ENCODE data around the gene UEVLD. TPM values are rescaled to one million over a fixed set of nuclear protein-coding genes. Genes with fewer than 3 reads are reported as not detected.

The UEVLD gene
- total and polyA plus RNA-seq, 2 donors (not counting 1 experiment from before 2014, with no cell fraction given) = 6.3 to 12.8 TPM

DNA sequence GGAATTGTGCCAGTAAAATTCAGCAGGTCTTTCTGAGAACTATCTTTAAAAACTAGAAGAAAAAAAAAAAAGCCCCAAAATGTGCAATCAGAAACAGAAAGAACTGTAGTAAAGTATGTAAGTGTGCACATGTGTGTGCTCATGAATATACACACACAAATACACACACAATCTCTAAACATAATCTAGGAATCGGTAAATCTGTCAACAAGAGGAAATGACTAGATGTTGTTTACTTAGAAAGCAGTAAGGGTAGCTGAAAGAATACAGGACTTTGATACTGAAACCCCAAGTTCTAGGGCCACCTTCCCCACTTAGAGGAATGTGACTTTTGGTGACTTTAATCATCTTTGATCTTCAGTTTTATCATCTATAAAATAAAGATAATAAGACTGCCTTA, 13.2 kb downstream of the UEVLD start:
- Histone ChIP-seq H3K36me3 (replicated peaks in 1 of 2; ENCODE audit: control extremely low read depth in 1 of 2, control insufficient read depth in 1 of 2, extremely low read depth in 1 of 2, insufficient read depth in 2 of 2, low read length in 1 of 2) (peaks cover 2 to 27% of the 10 kb centered on the region in 2 experiments), H3K4me1 (ENCODE audit: control insufficient read depth in 2 of 2, insufficient read depth in 2 of 2, low read length in 2 of 2) (no peaks in the 10 kb centered on the region), H3K4me2 (replicated peaks; ENCODE audit: low read depth, low read length, poor library complexity, severe bottlenecking) (no peak overlapping the region), H3K4me3 (ENCODE audit: control extremely low read depth in 1 of 5, extremely low read depth in 1 of 5, insufficient read depth in 1 of 5, low read depth in 2 of 5, low read length in 4 of 5) (no peak overlapping the region), H2AFZ (ENCODE audit: insufficient read depth, low read depth, low read length, poor library complexity, severe bottlenecking) (no peak overlapping the region), H3K9ac (ENCODE audit: low read length) (no peak overlapping the region), H3K79me2 (ENCODE audit: control insufficient read depth, insufficient read depth, low read length) (no peaks in the 10 kb centered on the region), H3K27me3 (replicated peaks in 1 of 4; ENCODE audit: control extremely low read depth in 1 of 4, control insufficient read depth in 3 of 4, insufficient read depth in 4 of 4, low read length in 3 of 4) (no peaks in the 10 kb centered on the region), H3K27ac (ENCODE audit: low read length in 2 of 2) (no peak overlapping the region), H4K20me1 (ENCODE audit: control insufficient read depth, insufficient read depth, low read length, poor library complexity, severe bottlenecking) (no peaks in the 10 kb centered on the region), H3K9me3 (ENCODE audit: control extremely low read depth in 1 of 3, control insufficient read depth in 2 of 3, insufficient read depth in 1 of 3, low read length in 2 of 3) (no peaks in the 10 kb centered on the region)
- ChIA-PET POLR2A (no interaction called here), CTCF (no interaction called here)
- no peak overlapping the region for H3K27ac Mint-ChIP-seq
- no CpG with 5 or more reads among the region's 1 CpG for WGBS (ENCODE audit: insufficient coverage)
- H3K9me3 Mint-ChIP-seq (ENCODE audit: insufficient read depth) = no peaks in the 10 kb centered on the region
- intact Hi-C loops (cut with micrococcal nuclease) = no loop called here
- H3K4me1 Mint-ChIP-seq = no peaks in the 10 kb centered on the region
- H3K27me3 Mint-ChIP-seq = no peaks in the 10 kb centered on the region
- ATAC-seq (ENCODE audit: low read depth) (no peak), DNase-seq (no peak)
- TF ChIP-seq, protein P1, sequence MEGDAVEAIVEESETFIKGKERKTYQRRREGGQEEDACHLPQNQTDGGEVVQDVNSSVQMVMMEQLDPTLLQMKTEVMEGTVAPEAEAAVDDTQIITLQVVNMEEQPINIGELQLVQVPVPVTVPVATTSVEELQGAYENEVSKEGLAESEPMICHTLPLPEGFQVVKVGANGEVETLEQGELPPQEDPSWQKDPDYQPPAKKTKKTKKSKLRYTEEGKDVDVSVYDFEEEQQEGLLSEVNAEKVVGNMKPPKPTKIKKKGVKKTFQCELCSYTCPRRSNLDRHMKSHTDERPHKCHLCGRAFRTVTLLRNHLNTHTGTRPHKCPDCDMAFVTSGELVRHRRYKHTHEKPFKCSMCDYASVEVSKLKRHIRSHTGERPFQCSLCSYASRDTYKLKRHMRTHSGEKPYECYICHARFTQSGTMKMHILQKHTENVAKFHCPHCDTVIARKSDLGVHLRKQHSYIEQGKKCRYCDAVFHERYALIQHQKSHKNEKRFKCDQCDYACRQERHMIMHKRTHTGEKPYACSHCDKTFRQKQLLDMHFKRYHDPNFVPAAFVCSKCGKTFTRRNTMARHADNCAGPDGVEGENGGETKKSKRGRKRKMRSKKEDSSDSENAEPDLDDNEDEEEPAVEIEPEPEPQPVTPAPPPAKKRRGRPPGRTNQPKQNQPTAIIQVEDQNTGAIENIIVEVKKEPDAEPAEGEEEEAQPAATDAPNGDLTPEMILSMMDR (IDR thresholded peaks at IDR 0.05) = no peak
- no peak for TF ChIP-seq EZH2 (IDR thresholded peaks at IDR 0.05; ENCODE audit: borderline replicate concordance, insufficient read depth, low read depth, low read length, poor library complexity, severe bottlenecking)
- no peak overlapping the region for H3K4me3 Mint-ChIP-seq

GRCh38 chr11:18567081-18567480, 21.5 kb downstream of the UEVLD start:
- H3K36me3 ChIP-seq (replicated peaks in 1 of 2; ENCODE audit: control extremely low read depth in 1 of 2, control insufficient read depth in 1 of 2, extremely low read depth in 1 of 2, insufficient read depth in 2 of 2, low read length in 1 of 2) = no peaks in the 10 kb centered on the region
- DNase-seq (no peak), ATAC-seq (ENCODE audit: low read depth) (no peak)
- Mint-ChIP-seq H3K27me3 (no peaks in the 10 kb centered on the region), H3K4me1 (no peaks in the 10 kb centered on the region), H3K4me3 (no peak overlapping the region), H3K27ac (no peak overlapping the region), H3K9me3 (ENCODE audit: insufficient read depth) (no peaks in the 10 kb centered on the region)
- H3K27ac ChIP-seq (ENCODE audit: low read length in 2 of 2) = no peak overlapping the region
- ChIA-PET POLR2A (no interaction called here), CTCF (no interaction called here)
- H3K4me1 ChIP-seq (ENCODE audit: control insufficient read depth in 2 of 2, insufficient read depth in 2 of 2, low read length in 2 of 2) = no peaks in the 10 kb centered on the region
- TF ChIP-seq EZH2 (IDR thresholded peaks at IDR 0.05; ENCODE audit: borderline replicate concordance, insufficient read depth, low read depth, low read length, poor library complexity, severe bottlenecking) = no peak
- TF ChIP-seq, protein P1 (IDR thresholded peaks at IDR 0.05) = no peak
- no peaks in the 10 kb centered on the region for H3K9me3 ChIP-seq (ENCODE audit: control extremely low read depth in 1 of 3, control insufficient read depth in 2 of 3, insufficient read depth in 1 of 3, low read length in 2 of 3)
- H3K79me2 ChIP-seq (ENCODE audit: control insufficient read depth, insufficient read depth, low read length) = no peaks in the 10 kb centered on the region
- no peak overlapping the region for H2AFZ ChIP-seq (ENCODE audit: insufficient read depth, low read depth, low read length, poor library complexity, severe bottlenecking)
- no peaks in the 10 kb centered on the region for H4K20me1 ChIP-seq (ENCODE audit: control insufficient read depth, insufficient read depth, low read length, poor library complexity, severe bottlenecking)
- intact Hi-C loops (cut with micrococcal nuclease) = no loop called here
- no CpG with 5 or more reads among the region's 3 CpGs for WGBS (ENCODE audit: insufficient coverage)
- H3K4me3 ChIP-seq (ENCODE audit: control extremely low read depth in 1 of 5, extremely low read depth in 1 of 5, insufficient read depth in 1 of 5, low read depth in 2 of 5, low read length in 4 of 5) = no peak overlapping the region
- H3K27me3 ChIP-seq (replicated peaks in 1 of 4; ENCODE audit: control extremely low read depth in 1 of 4, control insufficient read depth in 3 of 4, insufficient read depth in 4 of 4, low read length in 3 of 4) = no peaks in the 10 kb centered on the region
- H3K4me2 ChIP-seq (replicated peaks; ENCODE audit: low read depth, low read length, poor library complexity, severe bottlenecking) = no peak overlapping the region
- H3K9ac ChIP-seq (ENCODE audit: low read length) = no peak overlapping the region

Data from B cell (primary cell).